ENCODE data around the gene MXRA8.

- no peak for TF ChIP-seq CTCF (IDR thresholded peaks at IDR 0.05; ENCODE audit: low read depth, low read length)
- no peak for TF ChIP-seq POLR2A (IDR thresholded peaks at IDR 0.05; ENCODE audit: extremely low read depth, insufficient read length)
- TF ChIP-seq MAX (IDR thresholded peaks at IDR 0.05; ENCODE audit: low read depth, low read length), result no peak
These were observed 3.8 kb downstream of the MXRA8 start for GRCh38 chr1:1354271-1355247.
